Ascending aorta (tissue), 2 donors: ENCODE results near the gene PHAF1. TPM values are rescaled to one million over a fixed set of nuclear protein-coding genes. Genes with fewer than 3 reads are reported as not detected.

ENCODE experiments used
- DNase-seq, 2 donors: peaks; one replicate each; pipeline ENCODE4 v3.0.0-alpha.2; 2019; ENCODE audit warnings: low spot score in 2 of 2
- H3K27ac ChIP-seq, 2 donors: fragments of 200-600 bp; sonication (generic); one replicate each; pipeline ENCODE4 v1.5.1; 2016 to 2017; ENCODE audit warnings: mild to moderate bottlenecking in 1 of 2
- H3K27me3 ChIP-seq: fragments of 200-600 bp; sonication (generic); one replicate; pipeline ENCODE4 v1.5.1; 2017
- H3K36me3 ChIP-seq, 2 donors: fragments of 200-600 bp; sonication (generic); one replicate each; pipeline ENCODE4 v1.5.1; 2016
- H3K4me1 ChIP-seq, 2 donors: fragments of 200-600 bp; sonication (generic); one replicate each; pipeline ENCODE4 v1.5.1; 2016 to 2017; ENCODE audit warnings: mild to moderate bottlenecking in 1 of 2
- H3K4me3 ChIP-seq, 2 donors: fragments of 200-600 bp; sonication (generic); one replicate each; pipeline ENCODE4 v1.5.1; 2016 to 2017; ENCODE audit warnings: mild to moderate bottlenecking in 1 of 2
- H3K9me3 ChIP-seq, 2 donors: fragments of 200-600 bp; sonication (generic); one replicate each; pipeline ENCODE4 v1.5.1; 2016
- CTCF ChIP-seq, 3 experiments: fragments of 200-600 bp in 2 of 3; fragments of 450-650 bp in 1 of 3; sonication (generic) in 2 of 3; IDR thresholded peaks; one replicate each; pipeline ENCODE4 v1.5.1; 2016 to 2019; ENCODE audit warnings: antibody characterized with exemption in 3 of 3, mild to moderate bottlenecking in 1 of 3, moderate library complexity in 1 of 3
- intact Hi-C: fragments of 100-400 bp; cut with DNase I; formaldehyde crosslinking; loops from one replicate; pipeline ENCODE4 v1.15.1; 2023
- total RNA-seq: library from RNA; depleted of rRNA; stranded (reverse); fragments of >200 nt; gene quantifications from one replicate; pipeline ENCODE4 v1.1.0, GENCODE V29; 2016

The PHAF1 gene
- total RNA-seq, 1 donor from 2014 or later: 4.5 TPM

GRCh38 chr16:67137605-67138004 is 27.9 kb downstream of the PHAF1 start:
- H3K9me3 ChIP-seq: no peaks in the 10 kb centered on the region
- DNase-seq: no peak
- H3K36me3 ChIP-seq: peaks cover 81 to 90% of the 10 kb centered on the region in 2 donors
- no peak overlapping the region for H3K27ac ChIP-seq
- TF ChIP-seq CTCF (IDR thresholded peaks at IDR 0.05): no peak
- no peaks in the 10 kb centered on the region for H3K4me1 ChIP-seq
- no peak overlapping the region for H3K4me3 ChIP-seq
- H3K27me3 ChIP-seq: no peaks in the 10 kb centered on the region
- intact Hi-C loops: no loop called here

- H3K27me3 ChIP-seq: no peaks in the 10 kb centered on the region
- no peak overlapping the region for H3K27ac ChIP-seq
- no peak for TF ChIP-seq CTCF (IDR thresholded peaks at IDR 0.05)
- H3K36me3 ChIP-seq: peaks cover 72 to 93% of the 10 kb centered on the region in 2 donors
- H3K4me1 ChIP-seq: no peaks in the 10 kb centered on the region
- no peaks in the 10 kb centered on the region for H3K9me3 ChIP-seq
- DNase-seq: no peak
- H3K4me3 ChIP-seq: no peak overlapping the region
- intact Hi-C loops: no loop called here
Observed at GRCh38 chr16:67141391-67141790, 31.6 kb downstream of the PHAF1 start.

GRCh38 chr16:67142342-67142741 is 32.6 kb downstream of the PHAF1 start:
- no peak for TF ChIP-seq CTCF (IDR thresholded peaks at IDR 0.05)
- DNase-seq: no peak
- intact Hi-C loops: no loop called here
- peaks cover 76 to 93% of the 10 kb centered on the region in 2 donors for H3K36me3 ChIP-seq
- no peaks in the 10 kb centered on the region for H3K4me1 ChIP-seq
- H3K4me3 ChIP-seq: no peak overlapping the region
- no peaks in the 10 kb centered on the region for H3K27me3 ChIP-seq
- H3K27ac ChIP-seq: no peak overlapping the region
- no peaks in the 10 kb centered on the region for H3K9me3 ChIP-seq

GRCh38 chr16:67144943-67145342 is 35.2 kb downstream of the PHAF1 start:
- intact Hi-C loops: no loop called here
- peaks cover 55 to 77% of the 10 kb centered on the region in 2 donors for H3K36me3 ChIP-seq
- no peak overlapping the region for H3K27ac ChIP-seq
- peaks cover 1 to 2% of the 10 kb centered on the region in 2 donors for H3K4me1 ChIP-seq
- no peak for TF ChIP-seq CTCF (IDR thresholded peaks at IDR 0.05)
- H3K4me3 ChIP-seq: no peak overlapping the region
- no peak for DNase-seq
- H3K9me3 ChIP-seq: no peaks in the 10 kb centered on the region
- no peaks in the 10 kb centered on the region for H3K27me3 ChIP-seq

- intact Hi-C loops: no loop called here
- no peaks in the 10 kb centered on the region for H3K9me3 ChIP-seq
- TF ChIP-seq CTCF (IDR thresholded peaks at IDR 0.05): no peak
- peaks cover 47 to 69% of the 10 kb centered on the region in 2 donors for H3K36me3 ChIP-seq
- H3K27me3 ChIP-seq: no peaks in the 10 kb centered on the region
- peaks cover 3 to 6% of the 10 kb centered on the region in 2 donors for H3K4me1 ChIP-seq
- DNase-seq: no peak
- H3K4me3 ChIP-seq: no peak overlapping the region
- H3K27ac ChIP-seq: no peak overlapping the region
Observed at GRCh38 chr16:67145746-67146145, 36.0 kb downstream of the PHAF1 start.
